SU-DHL-6 (cell line): ENCODE data around the gene SAE1.

Source experiments
- H2AFZ ChIP-seq: fragments of 200-600 bp; sonication (generic); 2 replicates; pipeline ENCODE4 v1.6.1; 2014; ENCODE audit warnings: low read depth, mild to moderate bottlenecking, moderate library complexity, mixed read lengths, antibody characterized with exemption, low read length; ENCODE audit not compliant: severe bottlenecking
- H3F3A ChIP-seq: fragments of 200-600 bp; shearing (Covaris generic); 2 replicates; pipeline ENCODE4 v1.6.0; 2016; ENCODE audit warnings: antibody characterized with exemption, mild to moderate bottlenecking; ENCODE audit not compliant: insufficient read depth
- H3K27ac ChIP-seq: fragments of 200-600 bp; sonication (generic); 2 replicates; pipeline ENCODE4 v1.5.1; 2016; ENCODE audit warnings: low read depth, mild to moderate bottlenecking, low read length, moderate library complexity, mixed read lengths
- H3K27me3 ChIP-seq: fragments of 200-600 bp; sonication (generic), shearing (Covaris generic); 2 replicates; pipeline ENCODE4 v1.6.0; 2014; ENCODE audit warnings: mild to moderate bottlenecking, low read length
- H3K36me3 ChIP-seq: fragments of 200-600 bp; sonication (generic); 2 replicates; pipeline ENCODE4 v1.6.1; 2014; ENCODE audit warnings: mild to moderate bottlenecking, low read length, mixed read lengths
- H3K4me2 ChIP-seq: fragments of 300-600, 200-600 bp; shearing (Covaris generic), sonication (generic); 2 replicates; pipeline ENCODE4 v1.6.0; 2014; ENCODE audit warnings: low read length, low read depth, mild to moderate bottlenecking; ENCODE audit not compliant: poor library complexity, severe bottlenecking
- H3K4me3 ChIP-seq: fragments of 200-600 bp; sonication (generic); 2 replicates; pipeline ENCODE4 v1.5.1; 2014; ENCODE audit warnings: antibody characterized with exemption, low read length, mild to moderate bottlenecking, mixed read lengths; ENCODE audit not compliant: insufficient read depth, poor library complexity, severe bottlenecking
- H3K79me2 ChIP-seq: fragments of 200-600 bp; sonication (generic); 2 replicates; pipeline ENCODE4 v1.6.1; 2014; ENCODE audit warnings: mild to moderate bottlenecking, low read length, moderate library complexity; ENCODE audit not compliant: insufficient read depth
- H3K9ac ChIP-seq: fragments of 200-600 bp; sonication (generic); 2 replicates; pipeline ENCODE4 v1.7.0; 2014; ENCODE audit warnings: mild to moderate bottlenecking, low read length
- H3K9me2 ChIP-seq: fragments of 200-600 bp; sonication (generic); replicated peaks from 2 replicates; pipeline ENCODE4 v1.6.1; 2014; ENCODE audit warnings: low read length; ENCODE audit not compliant: insufficient read depth
- H3K9me3 ChIP-seq: fragments of 200-600 bp; sonication (generic); 2 replicates; pipeline ENCODE4 v1.6.1; 2014; ENCODE audit warnings: low read length, mixed read lengths; ENCODE audit not compliant: insufficient read depth
- H4K20me1 ChIP-seq: fragments of 200-600 bp; sonication (generic); 2 replicates; pipeline ENCODE4 v1.6.1; 2014; ENCODE audit warnings: low read depth, mild to moderate bottlenecking, antibody characterized with exemption, low read length, moderate library complexity, mixed read lengths
- CTCF ChIP-seq: fragments of 200-600 bp; sonication (generic); IDR thresholded peaks from one replicate; pipeline ENCODE4 v1.5.1; 2017; ENCODE audit warnings: antibody characterized with exemption, mild to moderate bottlenecking, low read length, moderate library complexity; ENCODE audit not compliant: insufficient read depth, poor library complexity, severe bottlenecking
- EZH2phosphoT487 ChIP-seq: fragments of 200-600 bp; sonication (generic), shearing (Covaris generic); conservative IDR thresholded peaks from 2 replicates; pipeline ENCODE4 v1.6.1; 2018; ENCODE audit warnings: mild to moderate bottlenecking, antibody characterized with exemption, low read length, moderate library complexity, mixed read lengths

The SAE1 gene

GRCh38 chr19:47240996-47241918 is 110.6 kb downstream of the SAE1 start:
- no peak overlapping the region for H3K9ac ChIP-seq
- H3K4me2 ChIP-seq = no peak overlapping the region
- H3K36me3 ChIP-seq = no peaks in the 10 kb centered on the region
- H3F3A ChIP-seq = peaks cover 20% of the 10 kb centered on the region
- H4K20me1 ChIP-seq = no peaks in the 10 kb centered on the region
- H3K79me2 ChIP-seq = no peaks in the 10 kb centered on the region
- H3K27ac ChIP-seq = no peak overlapping the region
- H2AFZ ChIP-seq = no peak overlapping the region
- H3K9me3 ChIP-seq = no peaks in the 10 kb centered on the region
- no peaks in the 10 kb centered on the region for H3K27me3 ChIP-seq
- TF ChIP-seq CTCF = no peak
- TF ChIP-seq EZH2phosphoT487 = no peak
- H3K4me3 ChIP-seq = no peak overlapping the region
- H3K9me2 ChIP-seq = no peaks in the 10 kb centered on the region

- no peaks in the 10 kb centered on the region for H3K79me2 ChIP-seq
- H3K27ac ChIP-seq = no peak overlapping the region
- H2AFZ ChIP-seq = no peak overlapping the region
- H3K27me3 ChIP-seq = no peaks in the 10 kb centered on the region
- no peaks in the 10 kb centered on the region for H4K20me1 ChIP-seq
- H3F3A ChIP-seq = peaks cover 20% of the 10 kb centered on the region
- no peaks in the 10 kb centered on the region for H3K9me3 ChIP-seq
- no peak overlapping the region for H3K4me2 ChIP-seq
- H3K9ac ChIP-seq = no peak overlapping the region
- no peak for TF ChIP-seq EZH2phosphoT487
- no peak for TF ChIP-seq CTCF
- H3K4me3 ChIP-seq = no peak overlapping the region
- no peaks in the 10 kb centered on the region for H3K9me2 ChIP-seq
- no peaks in the 10 kb centered on the region for H3K36me3 ChIP-seq
These were observed 111.4 kb downstream of the SAE1 start for GRCh38 chr19:47241919-47242577.

- H3K4me2 ChIP-seq = peak overlapping the region; percentile 71
- H3K36me3 ChIP-seq = no peaks in the 10 kb centered on the region
- H2AFZ ChIP-seq = peak overlapping the region; percentile 78
- H4K20me1 ChIP-seq = no peaks in the 10 kb centered on the region
- H3K4me3 ChIP-seq = peak overlapping the region; percentile 49
- no peak overlapping the region for H3K27ac ChIP-seq
- H3K27me3 ChIP-seq = no peaks in the 10 kb centered on the region
- TF ChIP-seq EZH2phosphoT487 (no peak), CTCF (no peak)
- H3K9me2 ChIP-seq = no peaks in the 10 kb centered on the region
- no peaks in the 10 kb centered on the region for H3K9me3 ChIP-seq
- H3K9ac ChIP-seq = peak overlapping the region; percentile 69
- H3K79me2 ChIP-seq = no peaks in the 10 kb centered on the region
- H3F3A ChIP-seq = peaks cover 20% of the 10 kb centered on the region
These were observed 112.7 kb downstream of the SAE1 start for GRCh38 chr19:47243364-47243775.
